Stimulated activated effector memory CD8-positive, alpha-beta T cell treated with anti-CD3 and anti-CD28 coated beads, Interleukin-12 subunit alpha, Interleukin-12 subunit beta, amount 100 ng/mL, for 72 hours (primary cell): ENCODE results near the gene SYNPO2L.
"Not testable (repeated sequence)": the region's sequence is repeated elsewhere in the genome, so short reads cannot be mapped to it uniquely, and the experiment has no call there.

Experiments used
- ATAC-seq: fragments of 150-1000 bp; cut with Tn5 transposase; 2 replicates; pipeline ENCODE4 v1.10.0; 2021
- DNase-seq, 2 donors: peaks; one replicate each; pipeline ENCODE4 v3.0.0; 2021 to 2022; ENCODE audit warnings: low spot score in 2 of 2
- H3K27ac Mint-ChIP-seq: one replicate; pipeline ENCODE4 v1.8.0; 2022; ENCODE audit warnings: mild to moderate bottlenecking, mixed read lengths
- H3K36me3 Mint-ChIP-seq: one replicate; pipeline ENCODE4 v1.8.0; 2022; ENCODE audit warnings: mild to moderate bottlenecking, mixed read lengths
- H3K4me1 Mint-ChIP-seq: one replicate; pipeline ENCODE4 v1.8.0; 2022; ENCODE audit warnings: mixed read lengths
- H3K4me3 Mint-ChIP-seq: one replicate; pipeline ENCODE4 v1.8.0; 2022; ENCODE audit warnings: mild to moderate bottlenecking, mixed read lengths
- H3K9me3 Mint-ChIP-seq: one replicate; pipeline ENCODE4 v1.8.0; 2022; ENCODE audit warnings: mixed read lengths

The SYNPO2L gene

DNA sequence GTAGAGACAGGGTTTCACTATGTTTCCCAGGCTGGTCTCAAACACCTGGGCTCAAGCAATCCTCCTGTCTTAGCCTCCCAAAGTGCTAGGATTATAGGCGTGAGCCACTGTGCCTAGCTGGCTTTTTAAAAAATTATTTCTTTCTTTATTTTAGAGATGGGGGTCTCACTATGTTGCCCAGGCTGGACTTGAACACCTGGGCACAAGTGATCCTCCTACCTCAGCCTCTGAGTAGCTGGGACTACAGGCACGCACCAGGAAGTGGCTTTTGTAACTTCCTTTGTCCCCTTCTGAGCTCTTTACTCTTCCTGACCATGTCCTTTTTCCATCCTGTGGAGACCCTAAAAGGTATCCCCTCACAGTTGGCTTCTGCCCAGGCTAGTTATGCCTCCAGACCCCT lies 12.5 kb downstream of the SYNPO2L start:
- Mint-ChIP-seq H3K36me3 (no peaks in the 10 kb centered on the region), H3K9me3 (no peaks in the 10 kb centered on the region), H3K4me3 (no peak overlapping the region), H3K4me1 (peaks cover 22% of the 10 kb centered on the region), H3K27ac (no peak overlapping the region)
- ATAC-seq: no peak
- no peak for DNase-seq

DNA sequence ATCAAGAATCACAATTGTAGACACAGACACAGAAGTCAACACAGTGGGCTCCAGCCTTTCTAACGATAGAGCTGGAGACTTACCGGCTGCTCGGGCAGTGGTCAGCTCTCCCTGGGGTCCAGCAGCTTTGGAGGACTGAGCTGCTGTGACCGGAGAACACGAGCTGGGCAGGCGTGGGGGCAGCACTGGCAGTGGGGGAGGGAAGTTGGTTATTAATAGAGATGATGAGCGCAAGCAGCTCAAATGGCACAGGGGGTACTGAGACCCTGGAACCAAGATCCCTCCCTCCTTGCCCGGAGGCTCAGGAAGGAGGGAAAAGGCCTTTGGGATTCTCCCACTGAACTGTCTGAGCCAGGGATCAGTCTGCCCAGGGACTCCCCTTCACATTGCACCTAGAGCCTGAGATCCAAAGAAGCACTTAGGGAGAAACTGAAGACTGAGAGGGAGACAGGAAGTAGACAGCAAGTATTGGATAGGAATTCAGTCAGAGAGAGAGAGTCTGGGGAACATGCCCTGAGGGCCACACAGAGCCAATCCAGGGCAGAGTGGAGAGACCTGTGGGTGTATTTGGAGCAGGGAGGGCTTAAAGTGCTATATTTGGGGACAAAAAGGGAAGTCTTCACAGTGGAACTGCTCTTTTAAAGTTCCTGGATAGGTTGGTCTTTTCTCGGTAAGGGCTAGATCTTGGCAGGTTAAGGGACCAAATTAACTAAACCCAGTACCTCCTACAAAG lies 14.3 kb downstream of the SYNPO2L start, which contains the start of gene MYOZ1:
Gene MYOZ1, minus strand, starts transcription at position 147 of the 733 bp plus-strand sequence. CDS start 1,457 bp downstream, outside the sequence.
- no peak for ATAC-seq
- H3K9me3 Mint-ChIP-seq: no peaks in the 10 kb centered on the region

DNA sequence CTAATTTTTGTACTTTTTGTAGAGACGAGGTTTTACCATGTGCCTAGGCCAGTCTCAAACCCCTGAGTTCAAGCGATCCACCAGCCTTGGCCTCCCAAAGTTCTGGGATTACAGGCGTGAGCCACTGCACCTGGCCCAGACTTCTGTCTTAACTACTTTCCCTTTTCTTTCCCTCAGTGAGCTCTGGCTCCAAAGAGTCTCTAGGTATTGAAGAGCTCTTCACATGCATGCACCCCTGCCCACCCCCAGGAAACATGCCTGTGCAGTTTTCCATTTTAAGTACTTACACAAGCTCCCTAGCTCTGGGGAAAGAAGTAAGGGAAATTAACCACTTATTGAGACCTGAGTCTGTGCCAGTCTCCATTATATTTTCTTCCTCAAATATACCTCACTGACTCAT lies 16.5 kb downstream of the SYNPO2L start:
- Mint-ChIP-seq H3K4me1 (peaks cover 9% of the 10 kb centered on the region), H3K9me3 (no peaks in the 10 kb centered on the region), H3K36me3 (no peaks in the 10 kb centered on the region), H3K4me3 (no peak overlapping the region), H3K27ac (no peak overlapping the region)
- ATAC-seq: no peak
- no peak for DNase-seq

More for the DNA sequence above, 14.3 kb downstream of the SYNPO2L start, which contains the start of gene MYOZ1:
- H3K4me3 Mint-ChIP-seq: no peak within 1 kb of the TSS
- H3K36me3 Mint-ChIP-seq: no peaks in the 10 kb centered on the region
- peaks cover 22% of the 10 kb centered on the region for H3K4me1 Mint-ChIP-seq
- no peak for DNase-seq
- H3K27ac Mint-ChIP-seq: no peak within 1 kb of the TSS

DNA sequence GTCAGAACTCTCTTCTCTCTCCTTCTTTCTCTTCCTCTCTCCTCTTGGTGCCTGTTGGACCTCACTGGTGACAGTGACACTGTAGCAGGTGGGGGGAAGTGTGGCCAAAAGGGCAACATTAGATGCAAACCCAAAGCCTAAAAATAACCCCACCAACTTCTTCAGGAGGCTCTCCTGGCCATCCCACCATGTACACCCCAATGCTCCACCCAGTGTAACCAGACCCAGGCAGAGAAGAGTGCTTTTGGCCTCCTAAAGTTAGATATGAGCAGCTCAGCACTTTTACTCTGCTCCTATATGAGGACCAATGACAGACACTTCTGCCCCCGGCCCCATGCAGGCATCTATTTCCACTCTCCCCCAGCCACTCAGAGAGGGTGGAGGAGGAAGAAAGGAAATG lies 20.0 kb downstream of the SYNPO2L start:
- ATAC-seq: no peak
- Mint-ChIP-seq H3K36me3 (no peaks in the 10 kb centered on the region), H3K4me1 (no peaks in the 10 kb centered on the region), H3K4me3 (no peak overlapping the region), H3K9me3 (no peaks in the 10 kb centered on the region), H3K27ac (no peak overlapping the region)
- no peak for DNase-seq

DNA sequence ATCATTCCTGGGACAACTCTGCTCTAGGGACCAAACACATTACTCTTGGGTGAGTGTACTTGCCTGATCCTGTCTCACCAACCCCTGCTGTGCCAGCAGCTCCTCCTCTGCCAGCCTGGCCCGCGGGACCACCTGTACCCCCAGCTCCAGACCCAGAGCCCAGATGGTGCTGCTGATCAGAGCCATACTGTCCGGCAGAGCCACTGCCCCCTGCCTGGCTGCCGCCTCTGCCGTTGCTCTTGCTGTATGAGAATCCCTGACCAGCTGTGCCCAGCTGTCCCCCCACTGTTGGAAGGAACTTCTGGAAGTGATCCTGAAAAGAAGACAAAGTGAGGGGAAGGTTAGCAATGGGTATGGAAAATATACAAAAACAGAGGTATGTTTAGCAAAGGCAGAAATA lies 21.4 kb downstream of the SYNPO2L start:
- Mint-ChIP-seq H3K4me1 (no peaks in the 10 kb centered on the region), H3K9me3 (no peaks in the 10 kb centered on the region), H3K36me3 (no peaks in the 10 kb centered on the region), H3K27ac (no peak overlapping the region), H3K4me3 (no peak overlapping the region)
- DNase-seq (no peak), ATAC-seq (no peak)

DNA sequence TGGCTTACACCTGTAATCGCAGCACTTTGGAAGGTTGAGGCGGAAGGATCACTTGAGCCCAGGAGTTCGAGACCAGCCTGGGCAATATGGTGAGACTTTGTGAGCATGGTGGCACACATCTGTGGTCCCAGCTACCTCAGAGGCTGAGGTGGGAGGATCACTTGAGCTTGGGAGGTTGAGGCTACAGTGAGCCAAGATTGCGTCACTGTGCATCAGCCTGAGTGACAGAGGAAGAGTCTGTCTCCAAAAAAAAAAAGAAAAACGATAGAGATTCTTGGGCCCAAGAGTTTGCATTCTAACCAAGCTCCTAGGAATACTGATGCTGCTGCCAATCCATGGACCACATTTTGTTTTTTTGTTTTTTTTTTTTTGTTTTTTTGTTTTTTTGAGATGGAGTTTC lies 26.7 kb downstream of the SYNPO2L start:
- Mint-ChIP-seq H3K36me3 (peaks cover 8% of the 10 kb centered on the region), H3K27ac (no peak overlapping the region), H3K9me3 (no peaks in the 10 kb centered on the region), H3K4me3 (no peak overlapping the region), H3K4me1 (peaks cover 16% of the 10 kb centered on the region)
- ATAC-seq: no peak
- no peak for DNase-seq

DNA sequence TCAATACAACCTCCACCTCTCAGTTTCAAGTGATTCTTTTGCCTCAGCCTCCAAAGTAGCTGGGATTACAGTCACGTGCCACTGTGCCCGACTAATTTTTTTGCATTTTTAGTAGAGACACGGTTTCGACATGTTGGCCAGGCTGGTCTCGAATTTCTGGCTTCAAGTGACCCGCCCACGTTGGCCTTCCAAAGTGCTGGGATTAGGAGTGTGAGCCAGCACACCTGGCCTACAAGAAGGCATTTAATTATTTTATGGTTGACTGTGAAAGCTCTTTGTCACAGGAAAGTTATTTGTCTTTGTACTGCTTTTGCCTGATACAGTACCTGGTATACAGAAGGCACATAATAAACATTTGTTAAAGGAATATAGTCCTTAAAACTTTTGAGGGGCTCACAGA lies 27.4 kb downstream of the SYNPO2L start:
- no peak overlapping the region for H3K27ac Mint-ChIP-seq
- DNase-seq: no peak
- H3K36me3 Mint-ChIP-seq: peaks cover 8% of the 10 kb centered on the region
- H3K4me3 Mint-ChIP-seq: no peak overlapping the region
- ATAC-seq: no peak
- H3K4me1 Mint-ChIP-seq: peaks cover 16% of the 10 kb centered on the region
- no peaks in the 10 kb centered on the region for H3K9me3 Mint-ChIP-seq

DNA sequence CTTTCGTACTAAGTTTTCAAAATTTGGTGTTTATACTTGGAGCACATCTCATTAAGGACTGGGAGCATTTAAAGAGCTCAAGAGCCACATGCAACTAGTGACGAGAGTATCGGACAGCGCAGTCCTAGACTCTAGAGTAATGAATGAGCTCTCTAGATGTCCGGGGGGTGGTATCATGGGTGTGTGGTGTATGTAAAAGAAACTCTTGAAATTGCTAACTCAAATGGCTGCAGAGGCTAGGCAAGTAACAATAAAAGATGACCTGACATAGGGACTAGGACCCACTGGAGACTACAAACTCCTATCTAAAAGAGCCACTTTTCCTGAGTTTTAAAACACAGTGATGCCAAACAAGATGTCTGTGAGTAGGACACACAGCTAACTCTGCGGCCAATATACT lies 28.5 kb downstream of the SYNPO2L start:
- Mint-ChIP-seq H3K36me3 (peaks cover 8% of the 10 kb centered on the region), H3K9me3 (no peaks in the 10 kb centered on the region), H3K4me3 (peak overlapping the region; percentile 84), H3K27ac (no peak overlapping the region), H3K4me1 (peaks cover 16% of the 10 kb centered on the region)
- DNase-seq (no peak), ATAC-seq (no peak)

DNA sequence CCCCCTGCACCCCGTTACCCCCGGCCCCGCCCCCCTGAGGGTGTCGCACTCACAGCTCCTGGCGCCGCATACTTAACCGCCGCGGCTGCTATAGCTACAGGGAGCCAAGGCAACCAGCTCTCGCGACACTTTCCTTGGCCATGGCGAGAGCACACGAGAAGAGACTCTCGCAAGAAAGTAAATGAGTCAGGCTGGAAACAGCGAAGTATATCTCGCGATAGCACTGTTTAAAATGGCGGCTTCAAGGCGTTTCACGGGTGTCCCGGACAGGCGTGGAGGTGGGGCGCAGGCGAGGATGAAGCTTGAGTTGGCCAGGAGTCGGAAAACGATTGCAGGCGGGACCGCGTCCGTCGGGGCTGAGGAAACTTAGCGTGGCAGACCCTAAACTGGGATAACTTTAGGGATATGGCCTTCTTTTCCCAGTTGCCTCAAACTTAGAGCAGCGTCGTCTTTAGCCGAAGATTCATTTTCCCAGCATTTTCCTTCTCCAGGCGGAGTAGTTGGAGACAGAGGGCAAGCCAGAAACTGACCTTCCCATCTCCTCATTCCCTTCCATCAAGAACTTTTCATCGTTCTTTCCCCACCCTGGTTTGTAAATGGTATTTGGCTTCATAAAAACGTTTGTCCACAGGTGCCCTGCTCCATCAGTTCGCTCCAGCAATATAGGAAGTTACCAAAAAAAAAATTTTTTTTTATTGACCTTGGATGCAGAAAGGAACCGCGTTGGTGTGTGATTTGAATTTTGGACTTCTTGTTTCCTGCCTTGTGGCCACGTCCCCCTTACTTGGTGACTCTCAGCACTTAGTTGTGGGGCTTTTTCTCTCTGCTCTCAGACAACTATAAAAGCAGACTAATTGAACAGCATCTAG lies 29.7 kb downstream of the SYNPO2L start:
- Mint-ChIP-seq H3K4me3 (peak overlapping the region; percentile 84), H3K27ac (peak overlapping the region; percentile 97), H3K4me1 (peaks cover 16% of the 10 kb centered on the region), H3K36me3 (peaks cover 8% of the 10 kb centered on the region), H3K9me3 (no peaks in the 10 kb centered on the region)
- ATAC-seq (peak; percentile 99), DNase-seq (peak; percentile 80 to 92)

DNA sequence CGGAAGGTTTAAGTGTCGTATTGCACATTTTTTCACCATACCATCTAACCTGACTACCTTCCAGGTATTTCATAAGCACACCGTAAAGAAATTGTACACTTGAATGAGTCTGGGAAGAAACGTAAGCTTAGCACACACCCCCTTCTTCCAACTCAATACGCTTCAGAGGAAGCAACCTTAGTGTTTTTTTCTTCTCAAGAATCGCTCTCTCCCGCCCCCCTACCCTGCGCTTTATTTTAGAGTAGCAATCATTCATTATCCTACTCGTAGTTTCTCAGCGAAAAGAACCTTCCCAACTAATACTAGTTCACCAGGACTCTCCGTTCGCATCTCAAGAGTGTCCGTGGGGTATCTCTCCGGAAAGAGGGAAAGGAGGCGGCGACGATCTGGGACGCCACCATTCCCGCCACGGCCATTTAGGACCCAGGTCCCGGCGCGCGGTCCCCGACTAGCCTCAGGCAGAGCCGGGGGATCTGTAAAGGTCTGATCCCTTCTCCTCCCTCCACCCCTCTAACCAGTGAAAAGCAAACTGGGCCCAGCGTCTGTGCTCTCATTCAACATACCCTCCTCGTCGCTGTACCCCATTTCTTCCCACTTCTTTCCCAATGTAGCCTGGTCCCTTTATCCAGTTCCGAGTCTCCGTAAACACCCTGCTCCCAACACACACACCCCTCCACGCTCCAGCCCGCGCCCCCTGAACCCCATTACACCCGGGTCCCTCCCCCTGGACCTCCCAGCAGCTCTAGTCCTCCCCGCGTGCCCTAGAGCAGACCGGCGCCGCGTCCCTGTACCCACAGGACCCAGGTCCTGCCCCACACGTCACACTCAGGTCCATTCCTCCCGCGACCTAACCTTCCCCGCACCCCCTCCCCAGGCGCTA lies 30.6 kb downstream of the SYNPO2L start:
- peaks cover 8% of the 10 kb centered on the region for H3K36me3 Mint-ChIP-seq
- no peaks in the 10 kb centered on the region for H3K9me3 Mint-ChIP-seq
- peak overlapping the region; percentile 84 for H3K4me3 Mint-ChIP-seq
- DNase-seq: no peak
- peaks cover 16% of the 10 kb centered on the region for H3K4me1 Mint-ChIP-seq
- ATAC-seq: peak; percentile 77
- peak overlapping the region; percentile 97 for H3K27ac Mint-ChIP-seq

DNA sequence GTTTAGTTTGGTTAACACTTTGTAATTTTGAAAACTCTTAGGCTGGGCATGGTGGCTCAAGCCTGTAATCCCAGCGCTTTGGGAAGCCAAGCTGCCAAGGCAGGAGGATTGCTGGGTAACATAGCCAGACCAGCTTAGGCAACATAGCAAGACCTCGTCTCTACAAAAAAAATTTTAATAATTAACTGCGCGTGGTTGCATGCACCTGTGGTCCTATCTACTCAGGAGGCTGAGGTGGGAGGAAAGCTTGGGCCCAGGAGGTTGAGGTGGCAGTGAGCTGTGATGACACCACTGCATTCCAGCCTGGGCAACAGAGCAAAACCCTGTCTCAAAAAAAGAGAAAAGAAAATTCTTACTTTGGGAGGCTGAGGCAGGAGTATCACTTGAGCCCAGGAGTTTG lies 32.8 kb downstream of the SYNPO2L start:
- ATAC-seq (no peak), DNase-seq (no peak)
- H3K27ac Mint-ChIP-seq: peak overlapping the region; percentile 26
- H3K36me3 Mint-ChIP-seq: peaks cover 8% of the 10 kb centered on the region
- no peak overlapping the region for H3K4me3 Mint-ChIP-seq
- no peaks in the 10 kb centered on the region for H3K9me3 Mint-ChIP-seq
- peaks cover 16% of the 10 kb centered on the region for H3K4me1 Mint-ChIP-seq

DNA sequence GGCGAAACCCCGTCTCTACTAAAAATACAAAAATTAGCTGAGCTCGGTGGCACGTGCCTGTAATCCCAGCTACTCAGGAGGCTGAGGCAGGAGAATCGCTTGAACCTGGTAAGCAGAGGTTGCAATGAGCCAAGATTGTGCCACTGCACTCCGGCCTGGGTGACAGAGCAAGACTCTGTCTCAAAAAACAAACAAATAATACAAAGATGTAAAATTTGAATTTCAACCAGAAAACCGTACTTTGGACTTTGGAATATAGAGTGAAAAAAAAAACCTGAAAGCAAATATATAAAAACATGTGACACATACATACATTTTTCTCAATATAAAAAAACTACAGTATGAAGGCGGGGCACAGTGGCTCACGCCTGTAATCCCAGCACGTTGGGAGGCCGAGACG lies 34.9 kb downstream of the SYNPO2L start:
- not testable (repeated sequence) for ATAC-seq, H3K4me1 Mint-ChIP-seq, H3K36me3 Mint-ChIP-seq, H3K27ac Mint-ChIP-seq, DNase-seq, H3K4me3 Mint-ChIP-seq, H3K9me3 Mint-ChIP-seq

DNA sequence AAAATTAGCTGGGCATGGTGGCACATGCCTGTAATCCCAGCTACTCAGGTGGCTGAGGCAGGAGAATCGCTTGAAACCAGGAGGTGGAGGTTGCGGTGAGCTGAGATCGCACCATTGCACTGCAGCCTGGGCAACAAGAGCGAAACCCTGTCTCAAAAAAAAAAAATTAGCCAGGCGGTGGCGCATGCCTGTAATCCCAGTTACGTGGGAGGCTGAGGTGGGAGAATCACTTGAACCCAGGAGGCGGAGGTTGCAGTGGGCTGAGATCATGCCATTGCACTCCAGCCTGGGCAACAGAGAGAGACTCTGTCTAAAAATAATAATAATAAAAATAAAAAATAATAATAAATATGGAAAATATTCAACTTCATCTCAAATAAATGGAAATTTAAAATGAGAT lies 38.7 kb downstream of the SYNPO2L start:
- not testable (repeated sequence) for H3K9me3 Mint-ChIP-seq, H3K27ac Mint-ChIP-seq, ATAC-seq, H3K4me1 Mint-ChIP-seq, H3K4me3 Mint-ChIP-seq, H3K36me3 Mint-ChIP-seq, DNase-seq

DNA sequence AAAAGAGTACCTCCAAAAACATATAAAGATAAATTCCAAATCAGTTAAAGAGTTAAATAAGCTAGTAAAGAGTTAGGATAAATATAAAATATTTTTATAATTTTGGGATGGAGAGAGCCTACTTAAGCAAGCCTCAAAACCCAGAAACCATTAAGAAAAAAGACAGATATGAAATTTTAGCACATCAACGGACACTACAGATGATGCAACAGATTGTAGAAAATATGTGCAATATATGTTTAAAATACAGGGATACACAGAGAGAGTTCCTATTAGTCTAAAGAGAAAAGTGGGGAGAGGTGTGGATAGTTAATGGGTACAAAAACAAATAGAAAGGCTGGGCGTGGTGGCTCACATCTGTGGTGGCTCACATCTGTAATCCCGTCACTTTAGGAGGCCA lies 41.1 kb downstream of the SYNPO2L start:
- DNase-seq (no peak), ATAC-seq (no peak)
- Mint-ChIP-seq H3K9me3 (no peaks in the 10 kb centered on the region), H3K36me3 (no peaks in the 10 kb centered on the region), H3K27ac (no peak overlapping the region), H3K4me1 (no peaks in the 10 kb centered on the region), H3K4me3 (no peak overlapping the region)

DNA sequence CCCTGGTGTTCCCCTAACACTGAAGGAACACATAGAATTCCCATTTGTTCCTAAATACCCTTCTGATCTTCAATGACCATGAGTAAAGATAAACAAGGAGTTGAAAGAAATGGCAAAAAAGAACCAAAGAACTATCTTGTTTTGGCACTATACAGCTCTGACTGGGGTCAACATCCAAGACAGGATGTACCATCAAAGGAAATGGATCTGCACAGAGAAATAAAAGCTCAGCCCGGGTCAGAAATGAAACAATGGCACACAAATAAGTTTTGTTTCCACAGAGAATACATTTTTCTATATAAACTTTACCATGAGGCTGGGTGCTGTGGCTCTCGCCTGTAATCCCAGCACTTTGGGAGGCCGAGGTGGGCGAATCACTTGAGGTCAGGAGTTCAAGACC lies 46.7 kb downstream of the SYNPO2L start:
- H3K4me3 Mint-ChIP-seq: no peak overlapping the region
- no peaks in the 10 kb centered on the region for H3K9me3 Mint-ChIP-seq
- no peaks in the 10 kb centered on the region for H3K4me1 Mint-ChIP-seq
- no peaks in the 10 kb centered on the region for H3K36me3 Mint-ChIP-seq
- H3K27ac Mint-ChIP-seq: no peak overlapping the region
- DNase-seq: no peak
- ATAC-seq: no peak
